ENCODE measurements around the gene SYNE2. TPM values are rescaled to one million over a fixed set of nuclear protein-coding genes. Genes with fewer than 3 reads are reported as not detected.

The SYNE2 gene
- total RNA-seq, 4 donors from 2014 or later, result 212 to 378 (median 285) TPM

- DNase-seq (ENCODE audit: low spot score in 2 of 2), result no peak
- Histone ChIP-seq H3K27ac (no peak overlapping the region), H3K9me3 (no peaks in the 10 kb centered on the region), H3K4me3 (no peak overlapping the region), H3K27me3 (no peaks in the 10 kb centered on the region), H3K4me1 (peaks cover 0 to 32% (median 10%) of the 10 kb centered on the region in 4 donors), H3K36me3 (no peaks in the 10 kb centered on the region)
- no peak for TF ChIP-seq CTCF (IDR thresholded peaks at IDR 0.05)
- no peak for TF ChIP-seq EP300 (IDR thresholded peaks at IDR 0.05)
- no peak for TF ChIP-seq POLR2A (IDR thresholded peaks at IDR 0.05)
- 98 to 99% methylated on average over 7 of the region's 7 CpGs for WGBS, 2 donors
These were observed 35.1 kb downstream of the SYNE2 start for GRCh38 chr14:63887899-63888298.

- no peak overlapping the region for H3K4me3 ChIP-seq
- H3K27ac ChIP-seq, result peak overlapping the region in 2 of 4 donors; percentile 64 to 71
- 88 to 89% methylated on average over 1 of the region's 1 CpG for WGBS, 2 donors
- H3K9me3 ChIP-seq, result no peaks in the 10 kb centered on the region
- peaks cover 0 to 53% (median 19%) of the 10 kb centered on the region in 4 donors for H3K4me1 ChIP-seq
- no peak for DNase-seq (ENCODE audit: low spot score in 2 of 2)
- no peaks in the 10 kb centered on the region for H3K27me3 ChIP-seq
- H3K36me3 ChIP-seq, result no peaks in the 10 kb centered on the region
- TF ChIP-seq CTCF (IDR thresholded peaks at IDR 0.05), result no peak
- no peak for TF ChIP-seq EP300 (IDR thresholded peaks at IDR 0.05)
- TF ChIP-seq POLR2A (IDR thresholded peaks at IDR 0.05), result no peak
These were observed 37.7 kb downstream of the SYNE2 start for GRCh38 chr14:63890553-63890952.

- Histone ChIP-seq H3K36me3 (no peaks in the 10 kb centered on the region), H3K4me3 (no peak overlapping the region), H3K27ac (peak overlapping the region; percentile 22 to 71 (median 46)), H3K4me1 (peaks cover 0 to 61% (median 20%) of the 10 kb centered on the region in 4 donors), H3K9me3 (no peaks in the 10 kb centered on the region), H3K27me3 (no peaks in the 10 kb centered on the region)
- no peak for DNase-seq (ENCODE audit: low spot score in 2 of 2)
- TF ChIP-seq EP300 (IDR thresholded peaks at IDR 0.05) (no peak), CTCF (IDR thresholded peaks at IDR 0.05) (no peak), POLR2A (IDR thresholded peaks at IDR 0.05) (no peak)
- 37 to 38% methylated on average over 10 of the region's 10 CpGs for WGBS, 2 donors
These were observed 38.6 kb downstream of the SYNE2 start for GRCh38 chr14:63891148-63891975.

DNA sequence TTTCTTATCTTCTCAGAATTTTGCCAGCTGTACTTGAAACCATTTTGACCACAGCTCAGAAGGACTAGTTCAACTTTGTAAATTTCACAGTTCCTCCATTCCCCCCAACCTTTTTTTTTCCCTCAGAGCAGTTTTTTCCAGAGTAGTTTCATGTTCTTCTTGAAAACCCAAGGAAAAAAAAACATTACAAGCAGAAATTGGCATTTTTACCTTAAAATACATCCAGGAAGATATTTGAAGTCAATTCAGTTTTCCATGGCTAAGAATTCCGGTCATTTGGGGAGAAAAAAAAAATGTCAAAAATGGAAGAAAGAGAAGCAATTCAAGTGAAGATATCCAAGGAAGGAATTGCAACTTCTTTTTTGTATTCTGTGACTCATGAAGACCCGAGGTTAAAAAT is 39.5 kb downstream of the SYNE2 start:
- Histone ChIP-seq H3K36me3 (no peaks in the 10 kb centered on the region), H3K27ac (peak overlapping the region in 2 of 4 donors; percentile 71 to 85), H3K27me3 (no peaks in the 10 kb centered on the region), H3K4me3 (no peak overlapping the region), H3K4me1 (peaks cover 0 to 70% (median 27%) of the 10 kb centered on the region in 4 donors), H3K9me3 (no peaks in the 10 kb centered on the region)
- DNase-seq (ENCODE audit: low spot score in 2 of 2), result no peak
- 32 to 33% methylated on average over 2 of the region's 2 CpGs for WGBS, 2 donors
- TF ChIP-seq POLR2A (IDR thresholded peaks at IDR 0.05), result no peak
- TF ChIP-seq CTCF (IDR thresholded peaks at IDR 0.05), result no peak
- no peak for TF ChIP-seq EP300 (IDR thresholded peaks at IDR 0.05)

GRCh38 chr14:63893701-63894458 is 41.1 kb downstream of the SYNE2 start:
- H3K9me3 ChIP-seq, result no peaks in the 10 kb centered on the region
- peak overlapping the region in 3 of 4 donors; percentile 14 to 85 (median 71) for H3K27ac ChIP-seq
- peaks cover 0 to 86% (median 35%) of the 10 kb centered on the region in 4 donors for H3K4me1 ChIP-seq
- H3K4me3 ChIP-seq, result no peak overlapping the region
- H3K36me3 ChIP-seq, result no peaks in the 10 kb centered on the region
- WGBS, 2 donors, result 28 to 36% methylated on average over 5 of the region's 5 CpGs
- no peak for TF ChIP-seq POLR2A (IDR thresholded peaks at IDR 0.05)
- peak in 1 of 2 donors; percentile 82 for TF ChIP-seq EP300 (IDR thresholded peaks at IDR 0.05)
- TF ChIP-seq CTCF (IDR thresholded peaks at IDR 0.05), result no peak
- DNase-seq (ENCODE audit: low spot score in 2 of 2), result peak in 1 of 2 donors; percentile 62
- no peaks in the 10 kb centered on the region for H3K27me3 ChIP-seq
